SJCRH30 (cell line): ENCODE results near the gene LEF1. TPM values are rescaled to one million over a fixed set of nuclear protein-coding genes. Genes with fewer than 3 reads are reported as not detected.

Experiments used
- DNase-seq, 2 experiments: peaks; one replicate each; pipeline ENCODE4 v3.0.0-alpha.2; 2015 to 2020
- H3K27ac ChIP-seq: fragments of 250-450 bp; sonication (Bioruptor Pico); 2 replicates; pipeline ENCODE4 v1.5.1; 2020; ENCODE audit warnings: mild to moderate bottlenecking, moderate library complexity
- H3K27me3 ChIP-seq: fragments of 250-450 bp; sonication (Bioruptor Pico); 2 replicates; pipeline ENCODE4 v1.5.1; 2020; ENCODE audit warnings: mild to moderate bottlenecking, moderate library complexity
- H3K36me3 ChIP-seq: fragments of 250-450 bp; sonication (Bioruptor Pico); 2 replicates; pipeline ENCODE4 v1.5.1; 2020; ENCODE audit warnings: mild to moderate bottlenecking, moderate library complexity
- H3K4me1 ChIP-seq: fragments of 250-450 bp; sonication (Bioruptor Pico); 2 replicates; pipeline ENCODE4 v1.5.1; 2020; ENCODE audit warnings: mild to moderate bottlenecking, moderate library complexity
- H3K4me3 ChIP-seq: fragments of 250-450 bp; sonication (Bioruptor Pico); 2 replicates; pipeline ENCODE4 v1.5.1; 2020; ENCODE audit warnings: mild to moderate bottlenecking, moderate library complexity
- H3K9me3 ChIP-seq: fragments of 250-450 bp; sonication (Bioruptor Pico); replicated peaks from 2 replicates; pipeline ENCODE4 v1.5.1; 2020; ENCODE audit warnings: mild to moderate bottlenecking, moderate library complexity
- total RNA-seq: library from RNA; depleted of rRNA; stranded (reverse); fragments of >200 nt; shearing (Covaris generic); gene quantifications from 2 replicates; pipeline ENCODE4 v1.2.3, GENCODE V29; 2014; rRNA removed

Gene LEF1
- total RNA-seq, result 83.9 and 84.4 TPM in 2 replicates

DNA sequence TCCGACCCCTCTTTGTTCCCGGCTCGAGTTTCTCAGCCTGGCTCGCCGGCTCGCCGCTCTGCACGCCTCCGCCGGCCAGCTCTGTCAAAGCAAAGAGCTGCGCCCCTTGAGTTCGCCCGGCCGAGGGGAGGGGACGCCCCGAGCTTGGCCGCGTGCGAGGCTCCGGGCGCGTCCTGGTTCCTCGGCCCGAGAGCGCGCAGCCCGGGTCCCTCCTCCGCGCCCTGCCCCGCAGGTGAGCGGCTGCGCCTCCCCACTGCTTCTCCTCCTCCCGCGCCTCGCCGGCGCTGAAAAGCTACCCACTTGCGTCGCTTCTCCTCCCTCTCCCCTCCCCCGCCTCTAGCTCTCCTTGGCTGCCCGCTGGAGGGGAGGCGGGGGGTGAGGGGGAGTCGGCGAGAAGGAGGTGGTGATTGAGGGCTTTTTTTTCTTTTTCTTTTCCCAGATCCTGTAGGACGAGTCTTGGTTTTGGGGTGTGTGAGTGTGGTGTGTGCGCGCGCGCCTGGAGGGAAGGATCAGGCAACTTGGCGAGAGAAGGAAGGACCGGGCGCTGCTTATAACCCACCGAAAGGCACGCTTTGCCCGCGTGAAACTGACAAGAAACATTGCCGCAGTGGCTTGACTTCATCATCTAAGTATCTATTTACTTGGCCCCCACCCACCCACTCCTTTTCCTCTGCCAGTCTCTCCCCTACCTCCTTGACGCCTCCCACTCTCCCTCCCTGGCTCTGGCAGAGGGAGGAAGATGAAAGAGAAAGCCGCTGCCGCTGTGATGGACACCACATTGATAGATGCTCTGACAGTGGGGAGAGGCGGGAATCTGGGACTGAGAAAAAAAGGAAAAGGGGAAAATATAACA lies at the start of gene LEF1:
Gene LEF1, minus strand, starts transcription at position 262 of the 853 bp plus-strand sequence. CDS start 1,165 bp downstream, outside the sequence.
- Histone ChIP-seq H3K9me3 (no peaks in the 10 kb centered on the region), H3K4me3 (peak within 1 kb of the TSS; percentile 85), H3K27ac (peak within 1 kb of the TSS; percentile 74), H3K4me1 (peaks cover 3% of the 10 kb centered on the region; the same call in 1 of the 2 replicates), H3K36me3 (peaks cover 10% of the 10 kb centered on the region), H3K27me3 (no peaks in the 10 kb centered on the region)
- peak; percentile 78 to 80 for DNase-seq

DNA sequence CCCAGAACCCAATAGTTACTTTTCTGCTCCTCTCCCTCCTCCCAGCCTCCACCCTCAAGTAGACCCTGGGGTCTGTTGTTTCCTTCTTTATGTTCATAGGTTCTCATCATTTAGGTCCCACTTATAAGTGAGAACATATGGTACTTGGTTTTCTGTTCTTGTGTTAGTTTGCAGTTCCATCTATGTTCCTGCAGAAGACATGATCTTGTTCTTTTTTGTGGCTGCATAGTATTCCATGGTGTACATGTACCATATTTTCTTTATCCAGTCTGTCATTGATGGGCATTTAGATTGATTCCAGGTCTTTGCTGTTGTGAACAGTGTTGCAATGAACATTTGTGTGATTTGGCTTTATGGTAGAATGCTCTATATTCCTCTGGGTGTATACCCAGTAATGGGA lies 47.8 kb upstream of the LEF1 start:
- H3K9me3 ChIP-seq, result no peaks in the 10 kb centered on the region
- no peak overlapping the region for H3K27ac ChIP-seq
- no peaks in the 10 kb centered on the region for H3K27me3 ChIP-seq
- no peaks in the 10 kb centered on the region for H3K36me3 ChIP-seq
- DNase-seq, result no peak
- H3K4me3 ChIP-seq, result no peak overlapping the region
- H3K4me1 ChIP-seq, result no peaks in the 10 kb centered on the region

DNA sequence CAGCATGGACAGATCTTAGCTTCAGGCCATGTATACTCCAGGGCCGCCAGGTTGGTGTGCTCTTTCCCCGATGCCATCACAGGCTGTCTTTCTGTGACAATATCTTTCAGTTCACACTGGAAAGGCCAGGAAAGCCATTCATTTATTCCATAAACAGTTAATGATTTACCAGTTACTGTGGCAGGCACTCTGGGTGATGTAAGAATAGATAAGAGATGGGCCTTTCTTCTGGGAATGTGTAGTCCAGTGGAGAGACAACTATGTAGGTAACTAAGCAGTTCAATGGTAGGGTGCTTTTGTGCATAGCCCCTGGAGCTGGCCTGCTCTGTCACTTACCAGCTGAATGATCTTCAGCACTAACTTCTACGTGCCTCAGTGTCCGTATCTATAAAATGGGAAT lies 46.3 kb upstream of the LEF1 start:
- no peak for DNase-seq
- H3K9me3 ChIP-seq, result no peaks in the 10 kb centered on the region

DNA sequence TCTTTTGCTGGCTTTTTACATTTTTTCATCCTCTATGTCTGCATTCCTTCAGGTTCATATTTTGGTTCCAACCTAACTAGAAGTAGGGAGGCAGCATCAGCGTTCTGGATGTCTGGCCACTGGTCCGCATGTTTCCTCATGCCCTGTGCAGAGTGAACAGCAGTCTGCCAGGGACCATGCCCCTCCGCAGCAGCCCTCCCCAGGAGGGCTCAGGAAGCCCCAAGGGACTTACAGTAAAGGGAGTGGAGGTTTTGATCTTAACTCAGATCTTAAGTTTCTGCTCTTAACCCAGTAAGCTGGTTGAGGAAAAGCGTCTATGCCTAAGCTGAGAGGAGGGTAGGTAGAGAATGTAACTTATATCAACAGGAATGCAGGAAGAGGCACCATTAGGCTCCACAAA lies 45.0 kb upstream of the LEF1 start:
- DNase-seq, result no peak
- Histone ChIP-seq H3K27me3 (no peaks in the 10 kb centered on the region), H3K9me3 (no peaks in the 10 kb centered on the region), H3K4me1 (no peaks in the 10 kb centered on the region), H3K27ac (no peak overlapping the region), H3K36me3 (no peaks in the 10 kb centered on the region), H3K4me3 (no peak overlapping the region)

More for the DNA sequence above, 46.3 kb upstream of the LEF1 start:
- Histone ChIP-seq H3K4me3 (no peak overlapping the region), H3K27ac (no peak overlapping the region), H3K27me3 (no peaks in the 10 kb centered on the region), H3K4me1 (no peaks in the 10 kb centered on the region), H3K36me3 (no peaks in the 10 kb centered on the region)

DNA sequence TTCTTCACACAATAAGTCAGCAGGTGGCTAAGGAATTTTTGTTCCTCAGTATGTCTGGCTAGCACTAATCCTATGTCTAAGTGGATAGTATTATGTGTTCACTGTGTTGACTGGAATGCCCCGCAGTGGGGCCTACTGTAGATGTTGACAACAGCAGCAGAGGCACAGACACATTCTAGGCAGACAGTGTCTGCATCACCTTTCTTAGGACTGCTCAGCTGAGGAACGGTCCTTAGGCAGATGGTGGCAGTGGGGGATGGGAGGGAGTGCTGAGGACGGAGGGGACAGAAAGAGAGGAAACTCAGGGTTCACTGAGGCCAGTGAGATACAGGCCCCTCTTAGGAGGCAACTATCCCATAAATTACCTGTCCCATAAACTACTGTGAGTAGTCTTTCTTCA lies 44.6 kb upstream of the LEF1 start:
- H3K9me3 ChIP-seq, result no peaks in the 10 kb centered on the region
- no peaks in the 10 kb centered on the region for H3K4me1 ChIP-seq
- no peaks in the 10 kb centered on the region for H3K36me3 ChIP-seq
- DNase-seq, result peak in 1 of 2 experiments; percentile 21
- no peaks in the 10 kb centered on the region for H3K27me3 ChIP-seq
- H3K27ac ChIP-seq, result no peak overlapping the region
- H3K4me3 ChIP-seq, result no peak overlapping the region

DNA sequence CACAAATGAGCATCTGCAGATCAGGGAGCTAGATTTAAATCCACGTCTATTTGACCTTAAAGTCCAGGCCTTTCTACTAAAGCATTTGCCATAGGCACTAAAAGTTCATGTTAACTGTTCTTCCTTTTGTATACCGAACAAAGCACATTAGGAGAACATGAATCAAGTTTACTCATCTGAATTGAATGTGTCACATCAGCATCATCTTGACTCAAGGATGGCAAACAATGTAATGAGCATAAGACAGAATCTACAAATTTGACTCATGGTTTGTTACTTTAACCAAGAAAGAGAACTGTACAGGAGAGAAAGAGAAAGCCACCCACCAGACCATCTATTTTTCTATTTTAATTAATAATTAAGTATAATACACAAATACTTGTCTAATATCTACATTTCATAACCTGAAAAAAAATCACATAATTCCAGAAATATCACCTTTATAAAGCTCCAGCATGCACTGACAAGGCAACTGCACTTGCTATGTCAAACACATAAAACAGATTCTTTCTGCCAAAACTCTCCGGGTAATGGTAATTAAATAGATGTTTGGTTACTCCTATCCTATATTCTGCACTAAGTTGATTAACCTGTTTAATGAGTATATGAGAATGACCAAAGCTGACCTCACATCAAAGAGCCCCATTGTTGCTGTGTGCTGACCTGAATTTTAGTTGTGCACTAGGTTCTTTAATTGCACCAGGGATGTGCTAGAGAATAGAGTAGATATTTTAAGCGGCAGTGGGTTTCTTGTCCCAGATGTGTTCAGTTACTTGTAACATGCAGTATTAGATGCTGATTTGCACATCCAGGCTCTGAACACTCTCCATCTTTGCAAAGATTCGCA lies 42.5 kb upstream of the LEF1 start:
- H3K9me3 ChIP-seq, result no peaks in the 10 kb centered on the region
- H3K4me3 ChIP-seq, result no peak overlapping the region
- H3K36me3 ChIP-seq, result no peaks in the 10 kb centered on the region
- H3K27ac ChIP-seq, result no peak overlapping the region
- no peak for DNase-seq
- no peaks in the 10 kb centered on the region for H3K27me3 ChIP-seq
- H3K4me1 ChIP-seq, result no peaks in the 10 kb centered on the region

DNA sequence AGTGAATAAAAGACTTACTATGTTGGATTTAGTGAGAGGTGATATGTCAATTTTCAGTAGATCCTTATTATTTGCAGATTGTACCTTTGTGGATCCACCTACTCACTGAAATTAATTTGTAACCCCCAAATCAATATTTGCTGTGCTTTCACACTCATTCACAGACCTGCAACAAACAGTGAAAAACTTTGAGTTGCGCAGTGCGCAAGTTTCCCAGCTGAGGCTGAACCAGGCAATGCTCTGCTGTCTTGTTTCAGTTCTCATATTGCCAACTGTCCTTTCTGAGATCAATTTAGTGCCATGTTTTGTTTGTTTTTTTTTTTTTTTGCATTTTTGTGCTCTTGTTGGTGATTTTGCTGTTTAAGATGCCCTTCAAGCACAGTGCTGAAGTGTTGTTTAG lies 40.8 kb upstream of the LEF1 start:
- DNase-seq, result no peak
- no peak overlapping the region for H3K4me3 ChIP-seq
- H3K9me3 ChIP-seq, result no peaks in the 10 kb centered on the region
- no peaks in the 10 kb centered on the region for H3K36me3 ChIP-seq
- H3K27me3 ChIP-seq, result no peaks in the 10 kb centered on the region
- no peaks in the 10 kb centered on the region for H3K4me1 ChIP-seq
- H3K27ac ChIP-seq, result no peak overlapping the region

DNA sequence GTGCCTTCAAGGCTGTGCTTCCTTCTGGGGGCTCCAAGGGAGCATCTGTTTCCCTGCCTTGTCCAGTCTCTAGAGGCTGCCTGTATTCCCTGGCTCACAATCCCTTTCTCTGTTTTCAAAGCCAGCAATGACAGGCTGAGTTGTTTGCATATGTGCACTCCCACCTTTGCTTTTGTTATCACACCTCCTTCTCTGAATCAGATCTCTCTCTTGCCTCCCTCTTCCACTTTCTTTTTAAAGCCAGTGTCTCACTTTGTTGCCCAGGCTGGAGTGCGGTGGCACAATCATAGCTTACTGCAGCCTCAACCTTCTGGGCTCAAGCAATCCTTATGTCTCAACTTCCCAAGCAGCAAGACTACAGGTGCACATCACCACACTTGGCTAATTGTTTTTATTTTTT lies 37.1 kb upstream of the LEF1 start:
- DNase-seq, result no peak
- Histone ChIP-seq H3K4me1 (no peaks in the 10 kb centered on the region), H3K36me3 (no peaks in the 10 kb centered on the region), H3K9me3 (no peaks in the 10 kb centered on the region), H3K27ac (no peak overlapping the region), H3K27me3 (no peaks in the 10 kb centered on the region), H3K4me3 (no peak overlapping the region)

DNA sequence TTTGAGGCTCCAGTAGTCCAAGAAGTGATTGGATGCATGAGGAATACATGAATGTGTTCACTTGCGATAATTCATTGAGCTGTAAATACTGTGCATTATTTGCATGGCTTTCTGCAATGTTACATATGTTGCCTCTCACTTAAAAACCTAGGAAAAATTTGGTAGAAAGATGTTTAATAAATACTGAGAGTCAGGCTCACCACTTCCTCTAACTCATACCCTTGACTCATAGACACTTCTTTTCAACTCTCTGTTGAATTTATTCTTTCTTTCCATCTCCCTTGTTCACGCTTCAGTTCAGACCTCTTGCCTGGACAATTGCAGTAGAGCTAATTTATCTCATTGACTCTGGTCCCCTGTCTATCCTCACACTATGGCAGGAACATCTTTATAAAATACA lies 35.8 kb upstream of the LEF1 start:
- Histone ChIP-seq H3K36me3 (no peaks in the 10 kb centered on the region), H3K27ac (no peak overlapping the region), H3K9me3 (no peaks in the 10 kb centered on the region), H3K4me1 (no peaks in the 10 kb centered on the region), H3K4me3 (no peak overlapping the region), H3K27me3 (no peaks in the 10 kb centered on the region)
- DNase-seq, result no peak

DNA sequence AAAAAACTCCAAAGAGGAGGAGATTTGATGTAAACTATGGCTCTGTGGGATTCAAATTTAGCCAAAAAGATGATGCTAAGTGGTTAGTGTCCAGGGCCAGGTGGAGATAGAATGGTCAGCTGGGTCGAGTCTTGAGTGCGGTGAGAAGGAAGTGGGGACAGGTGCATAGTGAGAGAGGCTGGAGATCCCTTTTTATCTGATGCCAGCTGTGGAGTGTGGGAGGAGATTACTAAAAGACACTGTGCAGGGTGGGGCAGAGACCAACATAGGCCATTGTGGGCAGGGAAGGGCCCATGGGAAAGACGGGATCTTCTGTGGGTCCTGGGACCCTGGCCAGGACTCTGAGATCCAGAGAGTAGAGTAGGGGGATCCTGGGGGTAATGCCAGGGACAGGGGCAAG lies 34.6 kb upstream of the LEF1 start:
- DNase-seq, result peak in 1 of 2 experiments; percentile 17
- no peak overlapping the region for H3K4me3 ChIP-seq
- no peaks in the 10 kb centered on the region for H3K36me3 ChIP-seq

DNA sequence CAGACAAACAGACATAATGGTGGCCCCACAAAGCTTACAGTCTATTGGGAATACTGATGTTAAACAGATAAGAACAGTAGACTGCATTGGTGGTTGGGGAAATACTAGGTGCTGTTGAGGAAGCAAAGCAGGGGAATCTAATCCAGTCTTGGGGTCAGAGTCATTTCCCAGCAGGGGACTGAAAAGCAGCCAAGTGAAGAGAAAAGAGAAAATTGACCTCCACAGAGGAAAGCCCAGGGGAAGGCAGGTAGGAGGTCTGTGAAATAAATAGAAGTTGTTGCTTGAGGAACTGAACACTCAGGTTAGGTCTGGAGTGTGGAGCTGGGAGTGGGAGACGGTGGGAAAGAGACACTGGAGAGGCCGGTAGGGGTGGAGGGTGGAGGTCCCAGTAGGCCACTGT lies 33.0 kb upstream of the LEF1 start:
- Histone ChIP-seq H3K36me3 (no peaks in the 10 kb centered on the region), H3K4me3 (no peak overlapping the region), H3K4me1 (no peaks in the 10 kb centered on the region), H3K27me3 (no peaks in the 10 kb centered on the region), H3K9me3 (no peaks in the 10 kb centered on the region), H3K27ac (no peak overlapping the region)
- no peak for DNase-seq

More for the DNA sequence above, 34.6 kb upstream of the LEF1 start:
- no peaks in the 10 kb centered on the region for H3K9me3 ChIP-seq
- H3K27ac ChIP-seq, result no peak overlapping the region
- H3K27me3 ChIP-seq, result no peaks in the 10 kb centered on the region
- H3K4me1 ChIP-seq, result no peaks in the 10 kb centered on the region

DNA sequence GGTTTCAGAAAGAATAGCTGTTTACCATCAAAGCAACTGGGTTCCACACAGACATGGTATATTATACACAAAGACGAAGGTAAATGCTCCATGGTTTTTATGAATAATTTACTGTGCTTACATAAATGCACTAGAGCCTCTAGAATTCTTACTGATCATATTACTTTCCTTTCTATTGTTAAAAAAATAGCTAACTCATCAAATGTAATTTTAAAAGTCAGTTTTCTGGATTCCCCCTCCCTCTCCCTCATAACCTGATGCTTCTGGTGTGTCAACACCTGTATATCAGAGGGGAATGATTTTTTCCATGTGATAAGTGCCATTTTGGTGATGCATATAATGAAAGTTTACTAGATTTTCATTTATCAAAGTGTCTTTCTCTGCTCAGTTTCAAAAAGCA lies 31.1 kb upstream of the LEF1 start:
- Histone ChIP-seq H3K4me1 (no peaks in the 10 kb centered on the region), H3K9me3 (no peaks in the 10 kb centered on the region), H3K27me3 (no peaks in the 10 kb centered on the region; the same call in 1 of the 2 replicates), H3K36me3 (no peaks in the 10 kb centered on the region), H3K27ac (no peak overlapping the region), H3K4me3 (no peak overlapping the region)
- DNase-seq, result no peak

DNA sequence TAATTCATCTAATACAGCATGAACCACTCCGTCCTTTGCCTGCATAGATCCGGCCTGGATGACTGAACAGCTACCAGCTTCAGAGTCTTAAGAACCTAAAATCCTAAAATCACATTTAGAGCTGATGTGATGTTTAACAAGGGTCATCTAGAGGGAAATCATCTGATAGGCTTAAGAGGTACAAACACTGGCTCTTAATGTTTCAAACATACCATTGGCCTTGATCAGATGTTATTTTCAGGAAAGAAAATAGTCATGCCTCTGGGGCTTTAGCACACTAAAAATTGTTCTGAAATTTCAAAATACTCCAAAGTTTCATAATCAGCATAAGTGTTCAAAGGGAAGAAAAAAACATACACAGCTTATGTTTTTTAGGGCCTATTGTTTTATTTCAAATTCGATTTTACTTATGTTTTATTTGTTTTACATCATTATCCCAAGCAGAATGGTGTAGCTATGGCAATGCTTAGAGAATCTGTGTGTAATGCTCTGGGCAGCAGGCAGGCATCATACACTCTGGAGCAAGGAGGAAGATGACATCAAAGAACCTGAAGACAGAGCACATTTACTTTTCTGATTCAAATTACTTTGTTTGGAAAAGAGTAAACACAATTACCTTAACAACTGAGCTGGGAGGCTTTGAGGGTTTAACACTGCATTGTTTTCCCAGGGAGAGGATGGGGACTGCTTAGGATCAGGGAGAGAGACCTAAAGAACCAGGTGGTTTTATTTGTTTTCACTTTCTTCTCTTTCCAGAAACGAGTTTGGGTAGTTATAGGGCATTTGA lies 25.3 kb upstream of the LEF1 start:
- DNase-seq, result no peak
- H3K27ac ChIP-seq, result no peak overlapping the region
- H3K4me1 ChIP-seq, result no peaks in the 10 kb centered on the region
- H3K27me3 ChIP-seq, result no peaks in the 10 kb centered on the region; the same call in 1 of the 2 replicates
- no peaks in the 10 kb centered on the region for H3K36me3 ChIP-seq
- no peaks in the 10 kb centered on the region for H3K9me3 ChIP-seq
- no peak overlapping the region for H3K4me3 ChIP-seq

DNA sequence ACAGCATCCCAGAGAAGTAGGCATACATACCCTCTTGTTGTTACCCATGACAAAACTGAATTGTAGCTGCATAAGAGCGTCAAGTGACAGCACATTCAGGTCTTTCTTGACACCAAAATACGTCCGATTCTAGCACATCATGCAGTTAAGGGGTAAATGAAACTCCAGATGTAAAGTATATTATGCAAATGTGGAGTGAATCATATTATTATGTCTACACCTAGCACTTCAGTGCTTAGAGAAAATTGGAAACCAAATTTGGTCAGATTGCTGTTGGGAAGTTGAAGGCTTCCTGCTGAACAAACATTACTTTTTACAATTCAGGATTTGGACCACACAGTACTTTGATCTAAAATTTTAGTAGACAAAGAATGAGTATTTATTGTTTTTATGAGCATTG lies 24.2 kb upstream of the LEF1 start:
- Histone ChIP-seq H3K4me3 (no peak overlapping the region), H3K4me1 (no peaks in the 10 kb centered on the region), H3K27ac (no peak overlapping the region), H3K36me3 (no peaks in the 10 kb centered on the region), H3K27me3 (no peaks in the 10 kb centered on the region; the same call in 1 of the 2 replicates), H3K9me3 (no peaks in the 10 kb centered on the region)
- DNase-seq, result no peak
